Mesenchymal stem cell (in vitro differentiated cells and primary cell): Measurements from ENCODE around the gene NUB1.
A peak's percentile ranks its signal among the peaks of the same experiment; 100 is the strongest.

Experiments used
- DNase-seq: peaks from one replicate; pipeline ENCODE4 v3.0.0-alpha.2; 2013
- H2AFZ ChIP-seq: one replicate; pipeline ENCODE4 v1.6.1; 2013; ENCODE audit warnings: low read depth, mild to moderate bottlenecking, control low read depth, inconsistent platforms, low read length, moderate library complexity
- H2AK5ac ChIP-seq: 2 replicates; pipeline ENCODE4 v1.6.1; 2013; ENCODE audit warnings: low read length, moderate library complexity, mild to moderate bottlenecking, inconsistent platforms; ENCODE audit not compliant: severe bottlenecking
- H2BK120ac ChIP-seq: one replicate; pipeline ENCODE4 v1.6.1; 2013; ENCODE audit warnings: low read depth, mild to moderate bottlenecking, inconsistent platforms, low read length, moderate library complexity
- H2BK12ac ChIP-seq, 2 experiments: one replicate each; pipeline ENCODE4 v1.6.1; 2013; ENCODE audit warnings: inconsistent platforms in 2 of 2, low read length in 2 of 2, mild to moderate bottlenecking in 2 of 2, moderate library complexity in 2 of 2, control low read depth in 1 of 2
- H2BK15ac ChIP-seq: one replicate; pipeline ENCODE4 v1.6.1; 2013; ENCODE audit warnings: mild to moderate bottlenecking, low read depth, inconsistent platforms; ENCODE audit not compliant: poor library complexity, severe bottlenecking
- H2BK5ac ChIP-seq: 2 replicates; pipeline ENCODE4 v1.6.1; 2013; ENCODE audit warnings: low read depth, mild to moderate bottlenecking, low read length, control low read depth, inconsistent platforms; ENCODE audit not compliant: poor library complexity, severe bottlenecking
- H3K14ac ChIP-seq, 2 experiments: one replicate each; pipeline ENCODE4 v1.6.1; 2013; ENCODE audit warnings: inconsistent platforms in 2 of 2, low read length in 2 of 2, control low read depth in 1 of 2, mild to moderate bottlenecking in 1 of 2, moderate library complexity in 1 of 2
- H3K18ac ChIP-seq, 2 experiments: one replicate each; pipeline ENCODE4 v1.6.1; 2013; ENCODE audit warnings: inconsistent platforms in 2 of 2, low read length in 2 of 2, control low read depth in 1 of 2, low read depth in 1 of 2, mild to moderate bottlenecking in 1 of 2
- H3K23ac ChIP-seq, 2 experiments: one replicate each; pipeline ENCODE4 v1.6.1; 2013; ENCODE audit warnings: inconsistent platforms in 2 of 2, low read length in 2 of 2, mild to moderate bottlenecking in 2 of 2, moderate library complexity in 2 of 2, control low read depth in 1 of 2
- H3K27ac ChIP-seq: 2 replicates; pipeline ENCODE4 v1.5.1; 2013; ENCODE audit warnings: mild to moderate bottlenecking, moderate library complexity, low read length, control low read depth, inconsistent platforms; ENCODE audit not compliant: poor library complexity, severe bottlenecking
- H3K27me3 ChIP-seq, 2 experiments: 2 replicates each; pipeline versions ENCODE4 v1.6.1 to v1.7.0; 2013; ENCODE audit warnings: low read length in 2 of 2, mild to moderate bottlenecking in 2 of 2, moderate library complexity in 2 of 2, control low read depth in 1 of 2, inconsistent platforms in 1 of 2; ENCODE audit not compliant: control insufficient read depth in 1 of 2, insufficient read depth in 1 of 2
- H3K36me3 ChIP-seq, 2 experiments: 2 replicates each; pipeline versions ENCODE4 v1.6.1 to v1.7.0; 2013; ENCODE audit warnings: low read length in 2 of 2, control low read depth in 1 of 2, inconsistent platforms in 1 of 2, low read depth in 1 of 2, mild to moderate bottlenecking in 1 of 2; ENCODE audit not compliant: insufficient read depth in 2 of 2, control insufficient read depth in 1 of 2
- H3K4ac ChIP-seq, 2 experiments: one replicate each; pipeline ENCODE4 v1.6.1; 2013; ENCODE audit warnings: inconsistent platforms in 2 of 2, low read length in 2 of 2, mild to moderate bottlenecking in 2 of 2, moderate library complexity in 2 of 2, control low read depth in 1 of 2, low read depth in 1 of 2
- H3K4me1 ChIP-seq: 2 replicates; pipeline ENCODE4 v1.6.1; 2013; ENCODE audit warnings: low read depth, low read length, control low read depth; ENCODE audit not compliant: control insufficient read depth, insufficient read depth
- H3K4me2 ChIP-seq: 2 replicates; pipeline ENCODE4 v1.6.1; 2013; ENCODE audit warnings: low read length, mild to moderate bottlenecking, inconsistent platforms; ENCODE audit not compliant: poor library complexity, severe bottlenecking
- H3K4me3 ChIP-seq, 2 experiments: 2 replicates each; pipeline versions ENCODE4 v1.5.1 to v1.7.0; 2013; ENCODE audit warnings: low read length in 2 of 2, mild to moderate bottlenecking in 2 of 2, control low read depth in 1 of 2, low read depth in 1 of 2; ENCODE audit not compliant: insufficient read depth in 1 of 2
- H3K79me1 ChIP-seq: replicated peaks from 2 replicates; pipeline ENCODE4 v1.6.1; 2013; ENCODE audit warnings: mild to moderate bottlenecking, control low read depth, low read length, inconsistent platforms; ENCODE audit not compliant: poor library complexity, severe bottlenecking
- H3K9ac ChIP-seq: 2 replicates; pipeline ENCODE4 v1.7.0; 2013; ENCODE audit warnings: mild to moderate bottlenecking, low read length, moderate library complexity
- H3K9me3 ChIP-seq: 2 replicates; pipeline ENCODE4 v1.7.0; 2013; ENCODE audit warnings: mild to moderate bottlenecking, low read length; ENCODE audit not compliant: control insufficient read depth
- H4K8ac ChIP-seq: one replicate; pipeline ENCODE4 v1.6.1; 2013; ENCODE audit warnings: inconsistent platforms, mild to moderate bottlenecking, low read length, moderate library complexity
- H4K91ac ChIP-seq: one replicate; pipeline ENCODE4 v1.6.1; 2013; ENCODE audit warnings: mild to moderate bottlenecking, low read length, inconsistent platforms
- WGBS: methylation state at CpG from one replicate; pipeline ENCODE4 v1.1.7; 2013; ENCODE audit warnings: mixed read lengths; 5-methylcytosine and 5-hydroxymethylcytosine counted together

The NUB1 gene

DNA sequence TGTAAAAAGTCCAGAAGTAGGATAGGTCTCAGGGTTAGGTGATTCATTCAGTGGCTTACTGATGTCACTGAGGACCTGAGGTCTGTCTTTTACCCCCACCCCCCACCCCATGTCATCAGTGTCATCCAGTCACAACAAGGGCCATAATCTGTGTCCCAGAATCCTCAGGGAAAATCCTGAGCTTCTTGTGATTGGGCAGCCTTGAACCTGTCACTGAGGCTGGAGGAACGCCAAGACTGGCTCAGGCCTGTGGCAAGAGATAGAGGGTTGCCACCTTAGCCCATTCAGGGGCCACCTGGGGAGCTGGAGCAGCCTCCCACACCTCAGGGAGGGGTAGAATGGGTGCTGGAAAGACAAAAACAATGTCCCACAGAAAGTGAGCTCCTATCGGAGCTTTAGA is 29.7 kb downstream of the NUB1 start:
- H2AFZ ChIP-seq = no peak overlapping the region
- no peak overlapping the region for H4K8ac ChIP-seq
- no peak for DNase-seq
- no peak overlapping the region for H2BK12ac ChIP-seq
- no peak overlapping the region for H3K4me3 ChIP-seq
- no peak overlapping the region for H3K27ac ChIP-seq
- no peak overlapping the region for H2BK15ac ChIP-seq
- H3K23ac ChIP-seq = no peak overlapping the region
- H2AK5ac ChIP-seq = no peak overlapping the region
- no peak overlapping the region for H2BK5ac ChIP-seq
- peaks cover 38 to 48% of the 10 kb centered on the region in 2 experiments for H3K36me3 ChIP-seq
- H3K79me1 ChIP-seq = peaks cover 6% of the 10 kb centered on the region
- H4K91ac ChIP-seq = no peak overlapping the region
- no peaks in the 10 kb centered on the region for H3K27me3 ChIP-seq
- H3K4me2 ChIP-seq = no peak overlapping the region
- no peak overlapping the region for H3K18ac ChIP-seq
- H3K4ac ChIP-seq = no peak overlapping the region
- 93% methylated on average over 2 of the region's 2 CpGs for WGBS
- H3K9me3 ChIP-seq = no peaks in the 10 kb centered on the region
- H3K14ac ChIP-seq = no peak overlapping the region
- no peak overlapping the region for H2BK120ac ChIP-seq
- H3K4me1 ChIP-seq = peaks cover 13% of the 10 kb centered on the region
- H3K9ac ChIP-seq = no peak overlapping the region

DNA sequence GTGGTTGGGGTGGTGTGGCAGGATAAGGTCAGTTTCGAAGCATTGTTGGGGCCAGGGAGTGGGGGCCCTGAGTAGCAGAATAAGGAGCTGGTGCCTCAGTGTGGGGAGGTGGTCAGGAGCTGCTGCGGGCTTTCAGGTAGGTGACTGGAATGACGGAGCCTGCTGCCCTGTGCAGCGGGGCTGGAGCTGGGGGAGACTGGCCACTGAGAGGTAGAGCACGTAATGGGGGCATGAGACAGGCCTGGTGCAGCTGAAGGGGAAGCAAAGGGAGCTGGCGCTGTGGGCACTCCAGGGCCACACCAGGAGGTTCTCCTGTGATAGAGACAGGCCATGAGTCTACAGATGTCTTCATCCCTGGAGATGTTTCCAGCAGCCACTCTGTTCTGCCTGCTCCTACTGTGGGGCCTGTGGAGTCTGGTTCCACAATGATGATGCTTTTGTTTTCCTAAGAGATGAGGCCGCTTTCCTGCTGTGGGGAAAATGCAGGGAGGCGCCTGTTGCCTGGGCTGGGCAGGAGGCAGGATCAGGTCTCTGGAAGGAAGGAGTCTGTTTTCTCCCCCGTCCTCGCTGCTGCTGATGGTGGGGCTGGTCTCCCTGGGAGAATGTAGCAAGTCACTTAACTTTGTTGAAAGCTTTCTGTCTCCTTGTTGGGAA is 31.1 kb downstream of the NUB1 start:
- Histone ChIP-seq H4K91ac (peak overlapping the region; percentile 10), H3K79me1 (peaks cover 6% of the 10 kb centered on the region), H2BK5ac (no peak overlapping the region), H2AFZ (no peak overlapping the region), H2BK12ac (no peak overlapping the region), H3K27ac (no peak overlapping the region), H3K23ac (no peak overlapping the region), H3K4me3 (no peak overlapping the region), H3K9ac (no peak overlapping the region), H3K4me2 (no peak overlapping the region), H2BK120ac (no peak overlapping the region), H3K4ac (peak overlapping the region in 1 of 2 experiments; percentile 47), H3K4me1 (peaks cover 10% of the 10 kb centered on the region), H3K14ac (no peak overlapping the region), H2AK5ac (no peak overlapping the region), H2BK15ac (no peak overlapping the region), H3K36me3 (peaks cover 50 to 62% of the 10 kb centered on the region in 2 experiments), H3K27me3 (no peaks in the 10 kb centered on the region), H4K8ac (no peak overlapping the region), H3K9me3 (no peaks in the 10 kb centered on the region), H3K18ac (no peak overlapping the region)
- WGBS = 89% methylated on average over 10 of the region's 10 CpGs
- no peak for DNase-seq

DNA sequence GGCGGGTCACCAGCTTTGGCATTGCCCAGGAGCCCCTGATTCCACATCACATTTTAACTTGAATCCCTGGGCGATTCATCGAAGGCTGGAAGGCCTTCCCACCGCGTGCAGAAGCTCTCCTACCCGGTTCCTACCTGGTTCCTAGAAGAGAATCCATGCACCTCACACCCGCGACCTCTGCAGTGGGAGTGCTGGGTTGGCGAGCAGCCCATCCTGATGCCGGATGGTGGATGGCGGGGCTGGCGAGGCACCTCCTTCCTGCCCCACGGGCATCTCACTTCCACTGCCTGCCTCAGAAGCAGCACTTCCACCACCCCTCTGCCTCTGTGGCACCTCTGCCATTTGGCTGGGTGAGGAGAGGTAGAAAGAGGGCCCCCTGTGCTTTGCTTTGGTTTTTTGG is 32.0 kb downstream of the NUB1 start:
- H3K4me1 ChIP-seq = peaks cover 7% of the 10 kb centered on the region
- H4K91ac ChIP-seq = no peak overlapping the region
- H3K4me2 ChIP-seq = no peak overlapping the region
- H3K9ac ChIP-seq = no peak overlapping the region
- no peak for DNase-seq
- H3K4ac ChIP-seq = no peak overlapping the region
- no peak overlapping the region for H3K27ac ChIP-seq
- no peak overlapping the region for H3K23ac ChIP-seq
- H3K18ac ChIP-seq = no peak overlapping the region
- no peak overlapping the region for H3K14ac ChIP-seq
- no peak overlapping the region for H2AFZ ChIP-seq
- H2AK5ac ChIP-seq = no peak overlapping the region
- H2BK12ac ChIP-seq = no peak overlapping the region
- H4K8ac ChIP-seq = no peak overlapping the region
- H2BK120ac ChIP-seq = no peak overlapping the region
- H2BK5ac ChIP-seq = no peak overlapping the region
- peaks cover 6% of the 10 kb centered on the region for H3K79me1 ChIP-seq
- H3K36me3 ChIP-seq = peaks cover 55 to 68% of the 10 kb centered on the region in 2 experiments
- no peaks in the 10 kb centered on the region for H3K27me3 ChIP-seq
- H3K9me3 ChIP-seq = no peaks in the 10 kb centered on the region
- 94% methylated on average over 9 of the region's 13 CpGs for WGBS
- H2BK15ac ChIP-seq = no peak overlapping the region
- no peak overlapping the region for H3K4me3 ChIP-seq

DNA sequence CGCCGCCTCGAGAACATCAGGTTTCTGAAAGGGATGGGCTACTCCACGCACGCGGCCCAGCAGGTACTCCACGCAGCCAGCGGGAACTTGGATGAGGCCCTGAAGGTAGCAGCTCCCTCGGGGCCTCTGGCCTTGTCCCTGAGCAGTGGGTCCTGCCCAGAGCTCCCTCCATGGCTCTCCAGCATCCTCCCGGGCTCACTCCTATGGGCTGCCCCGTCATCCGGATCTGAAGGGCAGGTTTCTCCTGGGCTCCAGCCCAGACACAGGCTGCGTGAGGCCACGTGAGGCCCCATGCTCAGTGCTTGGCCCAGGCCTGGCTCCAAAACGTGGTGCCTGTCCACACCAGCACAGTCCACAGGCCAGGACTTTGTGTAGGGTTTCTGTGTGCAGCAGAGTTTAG is 32.5 kb downstream of the NUB1 start:
- Histone ChIP-seq H3K9ac (no peak overlapping the region), H2BK120ac (no peak overlapping the region), H2AFZ (no peak overlapping the region), H3K4me3 (no peak overlapping the region), H3K79me1 (peaks cover 6% of the 10 kb centered on the region), H3K4me1 (peaks cover 7% of the 10 kb centered on the region), H3K4me2 (no peak overlapping the region), H2BK5ac (no peak overlapping the region), H3K36me3 (peaks cover 60 to 65% of the 10 kb centered on the region in 2 experiments), H4K91ac (no peak overlapping the region), H3K4ac (no peak overlapping the region), H3K23ac (no peak overlapping the region), H2AK5ac (no peak overlapping the region), H3K9me3 (no peaks in the 10 kb centered on the region), H3K27ac (no peak overlapping the region), H3K27me3 (no peaks in the 10 kb centered on the region), H3K14ac (no peak overlapping the region), H2BK15ac (no peak overlapping the region), H4K8ac (no peak overlapping the region), H3K18ac (no peak overlapping the region), H2BK12ac (no peak overlapping the region)
- DNase-seq = no peak
- WGBS = 94% methylated on average over 15 of the region's 15 CpGs
